Neural crest cell (in vitro differentiated cells): Measurements from ENCODE around the gene PEMT. TPM values are rescaled to one million over a fixed set of nuclear protein-coding genes. Genes with fewer than 3 reads are reported as not detected.

Experiments
- DNase-seq: peaks from one replicate; pipeline ENCODE4 v3.0.0; 2021; ENCODE audit warnings: low read depth, mixed read lengths, low spot score
- H3K27ac Mint-ChIP-seq: one replicate; pipeline ENCODE4 v1.8.0; 2021; ENCODE audit warnings: mild to moderate bottlenecking, mixed read lengths; ENCODE audit not compliant: unreplicated experiment
- H3K27me3 Mint-ChIP-seq: 2 replicates; pipeline ENCODE4 v1.8.0; 2021; ENCODE audit warnings: low read depth, mild to moderate bottlenecking, mixed read lengths
- H3K36me3 Mint-ChIP-seq: 2 replicates; pipeline ENCODE4 v1.8.0; 2021; ENCODE audit warnings: low read depth, mild to moderate bottlenecking, mixed read lengths
- H3K4me1 Mint-ChIP-seq: 2 replicates; pipeline ENCODE4 v1.8.0; 2021; ENCODE audit warnings: mixed read lengths
- H3K4me3 Mint-ChIP-seq: one replicate; pipeline ENCODE4 v1.8.0; 2021; ENCODE audit warnings: mild to moderate bottlenecking, mixed read lengths
- H3K9me3 Mint-ChIP-seq: 2 replicates; pipeline ENCODE4 v1.8.0; 2021; ENCODE audit warnings: mixed read lengths
- CTCF ChIP-seq: fragments of 200-600 bp; sonication (generic); conservative IDR thresholded peaks from 2 replicates; pipeline ENCODE4 v1.5.0; 2021; ENCODE audit warnings: antibody characterized with exemption, mild to moderate bottlenecking
- total RNA-seq: library from RNA; stranded (reverse); gene quantifications from 2 replicates; pipeline ENCODE4 v1.2.1, GENCODE V29; 2021

PEMT gene
- total RNA-seq, 1 donor from 2014 or later = 43.0 TPM

DNA sequence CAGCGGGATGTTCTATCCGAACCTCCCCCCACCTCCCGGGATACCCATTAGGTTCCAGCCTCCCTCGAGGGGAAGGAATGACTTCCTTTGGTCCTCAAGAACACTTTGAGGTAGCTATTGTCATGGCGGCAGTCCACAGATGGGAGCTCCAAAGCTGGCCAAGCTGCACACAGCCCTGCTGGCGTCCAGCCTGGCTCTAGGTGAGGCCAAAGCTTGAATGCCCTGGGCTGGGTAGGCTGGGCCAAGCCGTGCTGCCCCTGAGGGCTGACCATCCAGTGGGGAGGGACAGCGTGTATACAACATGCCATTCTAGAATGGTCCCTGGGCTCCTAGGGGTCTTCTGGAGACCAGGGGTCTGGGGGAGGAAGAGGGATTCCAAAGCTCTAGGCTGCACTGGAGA, 43.5 kb downstream of the PEMT start:
- H3K4me1 Mint-ChIP-seq = peaks cover 10% of the 10 kb centered on the region
- no peak overlapping the region for H3K4me3 Mint-ChIP-seq
- no peak overlapping the region for H3K27ac Mint-ChIP-seq
- H3K27me3 Mint-ChIP-seq = no peaks in the 10 kb centered on the region
- no peaks in the 10 kb centered on the region for H3K36me3 Mint-ChIP-seq
- no peaks in the 10 kb centered on the region for H3K9me3 Mint-ChIP-seq
- DNase-seq = no peak
- no peak for TF ChIP-seq CTCF

GRCh38 chr17:17547210-17547764, 44.2 kb downstream of the PEMT start:
- no peak overlapping the region for H3K27ac Mint-ChIP-seq
- no peaks in the 10 kb centered on the region for H3K9me3 Mint-ChIP-seq
- H3K27me3 Mint-ChIP-seq = no peaks in the 10 kb centered on the region
- no peak for TF ChIP-seq CTCF
- H3K4me1 Mint-ChIP-seq = peaks cover 10% of the 10 kb centered on the region
- no peaks in the 10 kb centered on the region for H3K36me3 Mint-ChIP-seq
- H3K4me3 Mint-ChIP-seq = no peak overlapping the region
- DNase-seq = no peak

GRCh38 chr17:17546399-17547185, 44.9 kb downstream of the PEMT start:
- Mint-ChIP-seq H3K36me3 (no peaks in the 10 kb centered on the region), H3K4me1 (peaks cover 8% of the 10 kb centered on the region), H3K4me3 (no peak overlapping the region), H3K27ac (no peak overlapping the region), H3K27me3 (no peaks in the 10 kb centered on the region), H3K9me3 (no peaks in the 10 kb centered on the region)
- DNase-seq = no peak
- TF ChIP-seq CTCF = no peak

GRCh38 chr17:17545984-17546383, 45.5 kb downstream of the PEMT start:
- no peak overlapping the region for H3K4me3 Mint-ChIP-seq
- no peaks in the 10 kb centered on the region for H3K9me3 Mint-ChIP-seq
- TF ChIP-seq CTCF = no peak
- H3K4me1 Mint-ChIP-seq = peaks cover 5% of the 10 kb centered on the region
- H3K27me3 Mint-ChIP-seq = no peaks in the 10 kb centered on the region
- no peak overlapping the region for H3K27ac Mint-ChIP-seq
- H3K36me3 Mint-ChIP-seq = no peaks in the 10 kb centered on the region
- no peak for DNase-seq

- TF ChIP-seq CTCF = no peak
- Mint-ChIP-seq H3K9me3 (no peaks in the 10 kb centered on the region), H3K4me3 (no peak overlapping the region), H3K27me3 (no peaks in the 10 kb centered on the region), H3K4me1 (peaks cover 6% of the 10 kb centered on the region), H3K36me3 (no peaks in the 10 kb centered on the region), H3K27ac (no peak overlapping the region)
- DNase-seq = no peak
Observed at GRCh38 chr17:17545031-17545820, 46.3 kb downstream of the PEMT start.
